Upper lobe of left lung (tissue), 6 donors: ENCODE measurements around the gene RAB20. TPM values are rescaled to one million over a fixed set of nuclear protein-coding genes. Genes with fewer than 3 reads are reported as not detected.

Experiments used
- ATAC-seq, 2 donors: fragments of 200-7000 bp; cut with Tn5 transposase; one replicate each; pipeline ENCODE4 v1.9.1; 2022; ENCODE audit warnings: mild to moderate bottlenecking in 2 of 2, moderate library complexity in 2 of 2; ENCODE audit not compliant: low FRiP score in 2 of 2
- DNase-seq, 2 donors: peaks; one replicate each; pipeline ENCODE4 v3.0.0-alpha.2; 2019 to 2020
- H3K27ac ChIP-seq, 4 donors: fragments of 200-600 bp; sonication (generic); one replicate each; pipeline ENCODE4 v1.5.1; 2016 to 2019
- H3K27me3 ChIP-seq, 4 donors: fragments of 200-600 bp; sonication (generic); one replicate each; pipeline ENCODE4 v1.5.1; 2017 to 2019
- H3K36me3 ChIP-seq, 4 donors: fragments of 200-600 bp; sonication (generic); one replicate each; pipeline ENCODE4 v1.5.1; 2016 to 2019
- H3K4me1 ChIP-seq, 4 donors: fragments of 200-600 bp; sonication (generic); one replicate each; pipeline ENCODE4 v1.5.1; 2018 to 2019
- H3K4me3 ChIP-seq, 4 donors: fragments of 200-600 bp; sonication (generic); one replicate each; pipeline ENCODE4 v1.5.1; 2017 to 2019; ENCODE audit warnings: mild to moderate bottlenecking in 2 of 4, moderate library complexity in 1 of 4
- H3K9me3 ChIP-seq, 4 donors: fragments of 200-600 bp; sonication (generic); one replicate each; pipeline ENCODE4 v1.5.1; 2018 to 2019
- CTCF ChIP-seq, 6 experiments: fragments of 450-650 bp in 4 of 6; fragments of 200-600 bp in 2 of 6; sonication (generic) in 2 of 6; IDR thresholded peaks; one replicate each; pipeline ENCODE4 v1.5.1; 2016 to 2019; ENCODE audit warnings: antibody characterized with exemption in 6 of 6
- EP300 ChIP-seq, 4 donors: sonication (generic); formaldehyde crosslinking; IDR thresholded peaks; one replicate each; pipeline ENCODE4 v1.5.1; 2017; ENCODE audit warnings: antibody characterized with exemption in 4 of 4, control low read depth in 2 of 4
- POLR2A ChIP-seq, 4 donors: fragments of 450-650 bp; IDR thresholded peaks; one replicate each; pipeline ENCODE4 v1.5.1; 2016 to 2017; ENCODE audit warnings: antibody characterized with exemption in 4 of 4, mild to moderate bottlenecking in 2 of 4
- POLR2AphosphoS5 ChIP-seq, 2 donors: sonication (generic); formaldehyde crosslinking; IDR thresholded peaks; one replicate each; pipeline ENCODE4 v1.5.1; 2017; ENCODE audit warnings: antibody characterized with exemption in 2 of 2
- WGBS, 2 donors: methylation state at CpG; one replicate each; pipeline ENCODE4 v1.1.5; 2017 to 2018; 5-methylcytosine and 5-hydroxymethylcytosine counted together
- total RNA-seq, 6 donors: library from RNA; depleted of rRNA in 4 of 6; stranded (reverse); fragments of >200 nt in 4 of 6; gene quantifications; one replicate each; pipeline versions ENCODE4 v1.1.0 to v1.2.1, GENCODE V29; 2016 to 2021
- donor health status: DM: no; HTN: no; CAD: no; lungs with moderate emphysema.
- donor health status: DM: no; HTN: yes; CAD: no; lungs with severe emphysema.

Gene RAB20
- total RNA-seq, 6 donors from 2014 or later, result 46.7 to 80.7 (median 57.8) TPM

- DNase-seq (peak in 1 of 2 donors; percentile 66), ATAC-seq (no peak)
- Histone ChIP-seq H3K4me1 (peaks cover 15 to 29% (median 16%) of the 10 kb centered on the region in 4 donors), H3K9me3 (no peaks in the 10 kb centered on the region), H3K36me3 (peaks cover 3 to 100% (median 56%) of the 10 kb centered on the region in 4 donors), H3K4me3 (no peak overlapping the region), H3K27me3 (no peaks in the 10 kb centered on the region), H3K27ac (peak overlapping the region in 3 of 4 donors; percentile 45 to 60 (median 51))
- 62 to 81% methylated on average over 18 of the region's 18 CpGs for WGBS, 2 donors
- TF ChIP-seq CTCF (IDR thresholded peaks at IDR 0.05), result no peak
- TF ChIP-seq EP300 (IDR thresholded peaks at IDR 0.05), result no peak
Observed at GRCh38 chr13:110506396-110506795, 55.1 kb downstream of the RAB20 start.

- DNase-seq, result peak in 1 of 2 donors; percentile 47
- Histone ChIP-seq H3K9me3 (no peaks in the 10 kb centered on the region), H3K4me1 (peaks cover 15 to 29% (median 16%) of the 10 kb centered on the region in 4 donors), H3K36me3 (peaks cover 3 to 100% (median 53%) of the 10 kb centered on the region in 4 donors), H3K27ac (no peak overlapping the region), H3K27me3 (no peaks in the 10 kb centered on the region), H3K4me3 (no peak overlapping the region)
- WGBS, 2 donors, result 91 to 94% methylated on average over 10 of the region's 10 CpGs
- TF ChIP-seq CTCF (IDR thresholded peaks at IDR 0.05), result no peak
- no peak for TF ChIP-seq POLR2A (IDR thresholded peaks at IDR 0.05)
- no peak for ATAC-seq
Observed at GRCh38 chr13:110505594-110505993, 55.9 kb downstream of the RAB20 start.

GRCh38 chr13:110503979-110504499 lies 57.5 kb downstream of the RAB20 start:
- Histone ChIP-seq H3K4me1 (peaks cover 15 to 29% (median 16%) of the 10 kb centered on the region in 4 donors), H3K4me3 (no peak overlapping the region), H3K27me3 (no peaks in the 10 kb centered on the region), H3K36me3 (peaks cover 3 to 100% (median 51%) of the 10 kb centered on the region in 4 donors), H3K9me3 (no peaks in the 10 kb centered on the region), H3K27ac (no peak overlapping the region)
- WGBS, 2 donors, result 87 to 91% methylated on average over 6 to 18 of the region's 18 CpGs
- peak in 1 of 2 donors; percentile 63 for DNase-seq
- ATAC-seq, result no peak
- no peak for TF ChIP-seq POLR2AphosphoS5 (IDR thresholded peaks at IDR 0.05)
- no peak for TF ChIP-seq EP300 (IDR thresholded peaks at IDR 0.05)
- no peak for TF ChIP-seq POLR2A (IDR thresholded peaks at IDR 0.05)
- TF ChIP-seq CTCF (IDR thresholded peaks at IDR 0.05), result no peak

- H3K4me3 ChIP-seq, result no peak overlapping the region
- no peaks in the 10 kb centered on the region for H3K27me3 ChIP-seq
- ATAC-seq (no peak), DNase-seq (peak in 1 of 2 donors; percentile 63)
- TF ChIP-seq EP300 (IDR thresholded peaks at IDR 0.05) (no peak), CTCF (IDR thresholded peaks at IDR 0.05) (no peak), POLR2AphosphoS5 (IDR thresholded peaks at IDR 0.05) (no peak), POLR2A (IDR thresholded peaks at IDR 0.05) (no peak)
- H3K27ac ChIP-seq, result no peak overlapping the region
- no peaks in the 10 kb centered on the region for H3K9me3 ChIP-seq
- H3K36me3 ChIP-seq, result peaks cover 3 to 100% (median 58%) of the 10 kb centered on the region in 4 donors
- H3K4me1 ChIP-seq, result peaks cover 15 to 27% (median 16%) of the 10 kb centered on the region in 4 donors
- 78 to 80% methylated on average over 10 to 20 of the region's 20 CpGs for WGBS, 2 donors
Observed at GRCh38 chr13:110503037-110503901, 58.3 kb downstream of the RAB20 start.
